VCaP (cell line): Measurements from ENCODE around the gene HTR3B.

ENCODE experiments used
- H3K27ac ChIP-seq: fragments of 450-650 bp; 2 replicates; pipeline ENCODE4 v1.5.1; 2017
- CTCF ChIP-seq: fragments of 450-650 bp; conservative IDR thresholded peaks from 2 replicates; pipeline ENCODE4 v1.5.1; 2017; ENCODE audit warnings: mild to moderate bottlenecking, moderate library complexity

The HTR3B gene

DNA sequence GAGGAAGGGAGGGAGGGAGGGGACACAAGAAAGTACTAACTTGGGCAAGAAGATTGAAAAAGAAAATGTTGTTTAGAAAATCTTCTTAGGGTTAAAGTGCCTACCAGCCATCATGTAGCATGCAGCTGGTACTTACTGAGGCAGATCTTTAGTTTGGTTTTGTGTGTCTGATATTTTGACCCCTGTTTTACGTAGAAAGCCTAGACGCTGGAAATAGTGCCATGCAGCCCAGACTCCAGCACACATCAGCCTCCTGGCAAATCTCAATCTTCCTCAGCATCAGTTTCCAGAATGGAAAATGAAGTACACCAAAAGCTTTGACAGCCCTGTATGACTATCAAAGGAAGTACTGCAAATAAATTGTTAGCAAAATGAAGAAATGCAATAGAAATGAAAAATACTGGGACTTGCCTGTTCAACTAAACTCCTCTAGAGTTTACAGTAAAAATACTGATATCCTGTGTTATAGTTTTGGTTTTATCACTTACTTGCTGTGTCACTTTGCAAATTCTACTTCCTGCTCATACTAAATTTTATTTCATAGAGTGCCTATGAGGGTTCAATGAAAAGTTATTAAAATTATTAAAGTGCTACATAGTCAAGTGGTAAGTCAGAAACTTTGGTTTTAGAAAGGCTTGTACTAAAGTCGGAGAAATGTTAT lies 36.6 kb upstream of the HTR3B start:
- TF ChIP-seq CTCF: no peak
- no peak overlapping the region for H3K27ac ChIP-seq

- no peak overlapping the region for H3K27ac ChIP-seq
- TF ChIP-seq CTCF: no peak
Measured at GRCh38 chr11:113871336-113871735, 33.3 kb upstream of the HTR3B start.

- no peak for TF ChIP-seq CTCF
- peak overlapping the region; percentile 32 for H3K27ac ChIP-seq
Measured at GRCh38 chr11:113873236-113873626, 31.4 kb upstream of the HTR3B start.

DNA sequence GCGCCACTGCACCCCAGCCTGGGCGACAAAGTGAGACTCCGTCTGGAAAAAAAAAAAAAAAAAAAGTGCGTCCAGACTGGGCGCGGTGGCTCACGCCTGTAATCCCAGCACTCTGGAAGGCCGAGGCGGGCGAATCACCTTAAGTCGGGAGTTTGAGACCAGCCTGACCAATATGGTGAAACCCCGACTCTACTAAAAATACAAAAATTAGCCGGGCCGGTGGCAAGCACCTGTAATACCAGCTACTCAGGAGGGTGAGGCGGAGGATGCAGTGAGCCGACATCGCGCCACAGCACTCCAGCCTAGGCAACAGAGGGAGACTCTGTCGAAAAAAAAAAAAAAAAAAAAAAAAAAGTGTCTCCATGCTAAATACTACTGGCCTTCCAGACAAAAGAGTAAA lies 30.5 kb upstream of the HTR3B start:
- peak overlapping the region; percentile 95 for H3K27ac ChIP-seq
- TF ChIP-seq CTCF: no peak

- TF ChIP-seq CTCF: no peak
- peak overlapping the region; percentile 95 for H3K27ac ChIP-seq
Measured at GRCh38 chr11:113874581-113875233, 29.9 kb upstream of the HTR3B start.

DNA sequence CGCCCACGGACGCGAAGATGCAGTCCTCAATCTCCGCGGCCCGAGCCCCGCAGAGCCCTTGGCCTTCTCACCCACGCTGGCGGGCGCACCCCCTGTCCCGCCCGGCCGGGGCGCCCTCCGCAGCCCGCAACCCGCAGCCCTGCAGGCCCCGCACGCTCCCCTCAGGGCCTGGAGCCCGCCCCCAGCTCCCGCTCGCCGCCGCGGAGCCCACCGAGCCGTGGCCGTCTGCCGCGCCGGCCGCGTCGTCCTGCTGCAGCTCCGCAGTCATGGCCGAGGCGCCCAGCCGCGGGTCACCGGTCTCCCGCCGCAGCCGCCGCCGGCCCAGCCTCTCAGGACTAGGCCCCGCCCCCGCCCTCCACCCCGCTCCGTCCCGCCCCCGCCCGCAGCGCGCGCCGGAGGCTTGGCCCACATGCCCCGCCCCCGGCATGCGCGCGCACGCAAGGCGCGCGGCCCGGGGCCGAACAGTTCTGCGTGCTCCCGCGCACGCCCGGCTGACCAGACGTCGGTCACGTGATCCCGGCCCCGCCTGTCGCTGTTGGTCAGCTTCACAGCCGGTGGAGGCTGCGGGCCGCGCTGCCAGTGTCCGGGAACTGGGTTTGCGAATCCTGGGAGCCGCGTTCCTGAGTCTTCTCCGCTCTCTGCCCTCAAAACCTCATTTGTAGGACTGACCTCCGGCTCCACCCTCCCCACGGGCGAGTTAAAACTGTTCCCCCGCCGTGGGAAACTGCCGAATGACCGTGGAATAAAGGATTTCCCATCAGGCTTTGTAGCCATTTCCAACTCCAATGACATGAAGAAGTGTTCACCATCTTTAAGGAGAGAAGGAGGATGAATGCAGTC lies 29.1 kb upstream of the HTR3B start, which contains the start of gene USP28:
Gene USP28 (minus strand): TSS at position 339 of the 840 bp plus-strand sequence. CDS start 71 bp downstream, at position 268.
- peak; percentile 21; the same call in 1 of the 2 replicates for TF ChIP-seq CTCF
- H3K27ac ChIP-seq: peak within 1 kb of the TSS; percentile 95
